TTC549 (cell line): ENCODE data around the gene ALDOA.
"Not testable (repeated sequence)": the region's sequence is repeated elsewhere in the genome, so short reads cannot be mapped to it uniquely, and the experiment has no call there.

Source experiments
- FAIRE-seq: peaks from 2 replicates; lab custom pipeline; 2012; peaks lifted over from hg19 to GRCh38; lab: Jason Lieb, UNC

The ALDOA gene

DNA sequence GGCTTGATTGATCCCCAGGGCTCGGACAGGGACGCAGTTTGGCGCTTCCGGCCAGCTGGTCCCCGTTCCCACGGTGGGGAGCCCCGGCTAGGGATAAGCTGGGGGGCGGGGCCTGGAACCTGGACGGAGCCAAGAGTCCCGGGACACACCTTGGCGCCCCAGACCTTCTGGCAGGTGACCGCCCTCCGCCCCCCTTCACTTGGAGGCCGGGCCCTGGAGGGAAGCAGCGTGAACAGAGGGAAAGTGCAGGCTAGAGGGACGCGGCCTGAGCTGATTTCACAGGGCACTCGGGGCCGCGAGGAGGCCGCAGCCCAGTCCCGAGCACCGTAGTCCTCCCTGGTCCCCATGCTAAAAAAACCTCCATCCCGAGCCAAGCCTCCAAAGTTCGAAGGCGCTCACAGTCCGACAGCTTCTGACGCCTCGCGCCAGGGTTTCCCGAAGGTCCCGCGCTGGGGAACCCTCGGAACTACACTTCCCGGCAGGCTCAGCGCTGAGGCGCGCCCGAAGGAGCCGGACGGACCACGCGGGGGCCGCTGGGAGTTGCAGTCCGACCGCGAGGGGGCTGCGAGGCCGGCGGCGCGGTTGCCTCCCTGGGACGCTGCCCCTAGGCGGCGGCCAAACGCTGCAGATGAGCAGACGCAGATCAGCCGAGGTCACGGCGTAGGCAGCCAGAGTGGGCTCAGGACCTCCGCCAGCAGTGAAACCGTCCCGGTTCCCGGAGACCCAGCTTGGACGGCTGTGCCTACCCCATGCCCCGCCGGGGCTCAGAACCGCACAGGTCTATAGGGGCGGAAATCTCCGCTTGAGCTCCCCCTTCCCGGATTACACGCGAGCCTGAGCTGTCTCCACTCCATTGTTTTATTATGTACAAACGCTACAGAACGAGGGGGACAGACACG lies 26.2 kb downstream of the ALDOA start, which contains the start of gene TBX6:
Gene TBX6, minus strand, starts transcription at position 451 of the 899 bp plus-strand sequence. CDS start 731 bp downstream, outside the sequence.
- no peak for FAIRE-seq

DNA sequence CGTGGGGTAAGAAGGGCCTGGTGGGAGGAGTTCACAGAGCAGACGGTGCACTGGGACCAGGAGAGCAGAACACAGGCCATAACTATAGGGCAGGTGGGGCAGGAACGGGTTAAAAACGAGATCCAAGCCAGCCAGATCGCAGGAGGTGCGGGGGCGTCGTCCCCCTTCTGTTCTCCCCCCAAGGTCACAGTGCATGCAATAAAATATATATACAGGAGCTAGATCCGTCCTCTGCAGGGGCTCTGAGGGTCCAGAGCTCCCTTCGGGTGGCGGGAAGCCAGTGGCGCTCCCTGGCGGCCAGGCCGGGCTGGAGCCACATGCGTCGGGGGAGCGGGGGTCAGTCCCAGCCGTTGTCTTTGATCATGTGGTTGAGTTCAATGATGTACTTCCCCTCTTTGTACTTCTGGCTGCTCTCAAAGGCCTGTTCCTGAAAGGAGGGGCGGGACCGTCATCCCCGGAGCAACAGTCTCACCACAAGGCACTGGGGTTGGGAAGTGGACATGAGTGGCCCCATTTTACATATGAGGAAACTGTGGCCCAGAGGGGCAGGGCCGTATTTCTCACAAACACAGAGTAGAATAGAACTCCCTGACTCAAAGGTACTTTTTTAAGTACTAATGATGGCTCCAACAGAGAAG lies 26.9 kb downstream of the ALDOA start:
- no peak for FAIRE-seq

DNA sequence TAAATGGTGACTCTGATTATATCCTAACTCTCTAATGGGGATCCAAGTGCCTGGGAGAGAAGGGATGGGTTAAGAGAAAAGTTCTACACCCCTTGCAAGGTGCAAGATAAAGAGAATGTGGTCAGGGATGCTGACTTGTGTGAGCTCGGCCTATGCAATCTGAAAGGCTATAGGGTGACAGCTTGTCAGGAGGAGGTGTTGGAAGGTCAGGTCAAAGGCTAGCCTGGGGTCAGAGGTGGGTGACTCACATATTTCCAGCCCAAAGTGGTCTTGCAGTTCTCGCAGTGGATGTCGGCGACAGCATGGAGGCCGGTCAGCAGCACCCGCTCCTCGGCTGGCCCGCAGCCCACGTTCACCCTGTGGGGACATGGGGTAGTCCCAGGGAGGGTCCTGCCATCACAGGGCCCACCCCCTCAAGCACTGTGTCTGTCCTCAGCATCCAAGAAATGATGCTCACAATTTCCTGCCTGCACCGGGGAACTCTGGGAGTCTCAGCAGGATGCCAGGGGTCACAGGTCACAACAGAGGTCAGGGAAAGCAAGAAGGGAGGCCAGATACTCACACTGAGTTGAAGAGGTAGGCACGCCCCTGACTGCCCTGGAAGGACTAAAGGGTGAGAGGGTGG lies 29.1 kb downstream of the ALDOA start:
- FAIRE-seq = no peak

DNA sequence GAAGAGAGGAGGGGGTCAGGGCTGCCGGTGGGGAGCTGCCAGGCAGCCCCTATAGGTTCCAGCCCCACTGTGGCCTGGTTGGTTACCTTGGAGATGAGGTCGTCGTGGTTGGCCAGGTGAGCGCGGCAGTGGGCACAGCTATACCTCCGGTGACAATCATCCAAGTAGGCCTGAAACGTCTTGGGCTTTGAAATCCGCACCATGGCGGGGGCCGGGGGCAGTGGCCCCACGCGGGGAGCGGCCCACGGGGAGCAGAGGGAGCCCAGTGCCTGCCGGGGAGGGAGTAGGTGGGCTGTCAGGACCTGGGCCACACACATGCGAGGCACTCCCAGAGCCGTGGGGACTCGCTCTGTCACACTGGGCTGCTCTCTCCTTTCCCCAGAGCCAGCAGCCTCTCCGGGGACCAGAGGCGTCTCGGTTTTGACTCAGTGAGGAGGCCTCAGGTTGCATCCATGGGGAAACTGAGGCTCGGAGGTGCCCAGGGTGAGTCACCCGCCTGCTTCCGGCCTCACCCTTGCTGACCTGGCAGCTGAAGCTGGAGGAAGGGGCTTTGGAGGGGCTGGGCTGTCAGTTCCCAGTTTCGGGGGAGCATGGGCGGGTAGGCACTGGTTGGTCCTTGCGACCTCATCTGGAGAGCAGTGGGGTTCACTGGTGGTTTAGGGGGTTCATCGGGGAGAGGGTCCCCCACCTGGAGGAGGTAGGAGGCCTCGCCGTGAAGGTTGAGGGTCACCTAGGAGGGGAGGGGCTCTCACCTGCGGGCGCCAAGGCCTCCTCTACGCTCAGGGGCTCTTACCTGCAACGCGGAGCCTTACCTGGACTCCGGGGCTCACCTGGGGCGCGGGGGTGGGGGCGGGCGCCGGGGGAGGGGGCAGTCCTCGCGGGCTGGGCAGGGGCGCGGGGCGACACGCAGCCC lies 29.9 kb downstream of the ALDOA start:
- no peak for FAIRE-seq

DNA sequence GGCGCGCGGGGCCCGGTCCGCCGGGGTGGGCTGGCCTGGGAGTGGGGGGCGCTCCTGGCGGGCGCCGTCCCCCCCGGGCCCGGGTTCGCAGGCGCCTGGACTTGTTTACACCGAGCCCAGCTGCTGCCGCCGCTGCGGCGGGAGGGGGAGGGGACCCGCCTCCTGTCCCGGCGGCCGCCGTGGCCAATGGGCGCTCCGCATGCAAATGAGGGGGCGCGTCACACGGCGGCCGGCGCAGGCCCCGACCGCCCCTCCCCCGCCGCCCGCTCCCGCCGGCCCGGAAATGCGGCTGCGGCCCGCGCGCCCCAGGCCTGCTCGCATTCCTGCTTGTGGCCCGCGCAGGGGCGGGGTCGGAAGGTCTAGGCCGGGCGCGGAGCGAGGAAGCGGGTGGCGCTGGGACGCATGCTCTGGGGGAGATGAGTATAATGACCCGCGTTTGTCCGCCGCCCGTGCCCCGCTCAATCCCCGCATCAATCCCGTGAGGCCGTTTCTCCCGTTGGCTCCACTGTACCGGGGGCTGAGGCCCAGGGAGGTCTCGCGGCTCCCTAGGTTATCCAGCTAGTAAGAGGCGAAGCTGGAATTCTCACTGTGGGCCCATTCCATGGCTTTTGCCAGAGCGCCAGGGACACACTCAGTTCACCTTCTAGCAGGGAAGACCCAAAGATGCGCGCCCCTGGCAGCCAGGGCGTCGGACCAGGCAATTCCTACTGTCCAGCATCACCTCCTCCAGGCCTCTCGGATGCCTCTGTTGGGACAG lies 30.7 kb downstream of the ALDOA start, which contains the start of gene YPEL3:
Gene YPEL3, minus strand, starts transcription at position 109 of the 757 bp plus-strand sequence. CDS start 731 bp downstream, outside the sequence.
- no peak for FAIRE-seq

DNA sequence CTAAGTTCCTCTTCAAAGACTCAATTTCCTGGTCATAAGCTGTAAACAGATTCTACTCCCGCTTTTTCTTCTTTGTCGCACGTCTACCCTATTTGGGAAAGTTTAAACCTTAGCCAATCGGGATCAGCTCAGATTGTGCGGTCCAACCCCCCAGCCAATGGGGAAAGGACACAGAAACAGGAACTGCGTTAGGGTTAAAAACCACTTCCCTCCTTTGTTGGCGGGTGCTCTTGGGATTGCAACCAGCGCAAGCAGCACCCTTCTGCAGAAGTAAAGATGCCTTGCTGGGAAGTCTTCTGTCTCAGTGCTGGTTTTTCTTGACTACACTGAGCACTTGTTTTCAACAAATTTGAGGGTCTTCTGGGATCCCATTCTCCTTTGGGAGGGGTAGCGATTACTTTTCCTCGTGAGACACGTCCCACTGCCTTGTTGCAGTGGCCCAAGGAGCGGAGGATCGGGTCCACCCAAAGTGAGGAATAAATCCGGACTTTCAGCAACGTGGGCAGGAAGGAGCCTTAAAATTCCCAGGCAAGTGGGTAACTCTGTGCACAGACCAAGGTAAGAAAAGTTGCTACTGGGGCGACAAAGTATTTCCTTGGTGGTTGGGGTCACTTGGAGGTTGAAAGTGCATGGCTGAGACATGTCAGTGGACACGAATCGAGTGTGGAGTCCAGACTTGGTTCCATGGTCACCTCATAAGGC lies 31.5 kb downstream of the ALDOA start:
- FAIRE-seq = no peak

DNA sequence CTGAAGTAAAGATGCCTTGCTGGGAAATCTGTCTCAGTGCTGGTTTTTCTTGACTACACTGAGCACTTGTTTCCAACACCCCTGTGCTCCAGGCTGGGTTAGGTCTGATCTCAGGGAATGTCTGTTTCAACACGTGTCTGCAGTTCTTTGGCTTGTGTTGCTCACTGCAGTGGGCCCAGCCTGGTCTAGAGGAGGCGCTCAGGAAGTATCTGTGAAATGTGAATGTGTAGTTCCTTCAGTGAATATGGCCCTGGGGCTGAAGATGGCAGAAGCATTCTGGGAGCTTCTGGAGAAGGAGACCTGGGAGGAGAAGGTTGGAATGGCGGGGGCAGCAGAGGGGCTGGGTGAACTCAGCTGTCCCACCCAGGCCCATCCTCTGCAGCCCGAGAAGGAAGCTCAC lies 38.5 kb downstream of the ALDOA start:
- FAIRE-seq = no peak

DNA sequence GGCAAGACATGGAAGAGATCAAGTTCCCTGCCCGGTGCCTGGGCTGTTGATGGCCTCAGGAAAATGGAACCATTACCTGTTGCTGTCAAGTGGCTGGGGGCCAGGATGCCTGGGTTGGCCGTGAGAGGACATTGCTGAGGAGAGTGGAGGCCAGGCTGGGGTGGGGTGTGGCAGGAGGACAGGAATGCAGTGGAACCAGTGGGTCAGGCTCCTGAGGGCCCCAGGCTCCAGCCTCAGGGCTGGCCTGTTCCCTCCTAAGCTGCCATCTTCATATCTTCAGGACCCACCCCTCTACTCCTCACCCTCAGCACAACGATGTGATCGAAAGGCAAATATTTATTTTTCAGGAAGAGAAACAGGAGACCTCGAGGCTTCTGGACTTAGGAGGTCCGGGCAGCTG lies 38.9 kb downstream of the ALDOA start:
- no peak for FAIRE-seq

DNA sequence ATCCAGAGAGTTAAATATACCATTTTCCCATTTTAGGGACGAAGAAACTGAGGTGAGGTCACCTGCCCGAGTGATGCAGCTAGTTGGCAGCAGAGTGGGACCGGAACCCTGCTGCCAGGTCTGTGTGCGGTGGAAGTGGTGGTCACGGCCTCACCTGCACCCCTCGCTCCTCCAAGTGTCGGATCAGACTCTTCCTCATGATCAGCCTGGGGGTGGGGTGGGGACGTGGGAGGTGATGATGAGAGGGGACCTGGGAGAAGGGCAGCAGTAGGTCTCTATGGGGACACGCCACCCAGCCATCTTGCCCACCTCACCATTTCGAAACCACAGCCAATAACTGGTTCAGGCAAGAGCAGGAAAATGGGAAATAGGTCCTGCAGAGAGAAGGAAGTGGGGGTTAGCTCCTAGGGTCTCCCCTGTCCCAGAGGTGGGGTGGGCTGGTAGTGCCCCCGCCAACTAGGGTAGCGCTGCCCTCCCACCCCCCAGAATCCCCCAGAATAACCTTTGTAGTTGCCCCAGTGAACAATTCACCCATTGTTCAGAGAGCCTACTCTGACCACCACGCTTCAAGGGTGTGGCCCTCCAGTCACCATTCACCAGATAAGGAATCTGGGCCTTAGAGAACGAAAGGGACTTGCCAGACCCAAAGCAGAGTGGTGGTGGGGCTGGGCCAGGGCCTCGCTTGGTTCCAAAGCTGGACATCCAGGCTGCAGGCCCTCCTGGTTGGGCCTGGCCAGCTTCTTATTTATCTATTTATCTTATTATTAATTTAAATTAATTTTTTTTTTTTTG lies 42.7 kb downstream of the ALDOA start:
- no peak for FAIRE-seq

DNA sequence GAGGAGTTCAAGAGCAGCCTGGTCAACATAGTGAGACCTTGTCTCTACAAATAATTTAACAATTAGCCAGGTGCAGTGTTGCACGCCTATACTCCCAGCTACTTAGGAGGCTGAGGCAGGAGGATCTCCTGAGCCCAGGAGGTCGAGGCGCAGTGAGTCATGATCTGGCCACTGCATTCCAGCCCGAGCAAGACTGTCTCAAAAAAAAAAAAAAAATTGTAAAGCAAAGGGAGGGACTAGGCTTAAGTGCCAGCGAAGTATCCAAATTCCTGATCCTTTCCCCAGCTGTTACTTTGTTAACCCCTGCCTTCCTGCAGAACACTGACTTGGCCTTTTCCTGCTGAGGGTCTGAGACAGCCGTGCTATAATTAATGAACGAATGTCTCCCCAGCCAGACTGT lies 45.1 kb downstream of the ALDOA start:
- FAIRE-seq = no peak

DNA sequence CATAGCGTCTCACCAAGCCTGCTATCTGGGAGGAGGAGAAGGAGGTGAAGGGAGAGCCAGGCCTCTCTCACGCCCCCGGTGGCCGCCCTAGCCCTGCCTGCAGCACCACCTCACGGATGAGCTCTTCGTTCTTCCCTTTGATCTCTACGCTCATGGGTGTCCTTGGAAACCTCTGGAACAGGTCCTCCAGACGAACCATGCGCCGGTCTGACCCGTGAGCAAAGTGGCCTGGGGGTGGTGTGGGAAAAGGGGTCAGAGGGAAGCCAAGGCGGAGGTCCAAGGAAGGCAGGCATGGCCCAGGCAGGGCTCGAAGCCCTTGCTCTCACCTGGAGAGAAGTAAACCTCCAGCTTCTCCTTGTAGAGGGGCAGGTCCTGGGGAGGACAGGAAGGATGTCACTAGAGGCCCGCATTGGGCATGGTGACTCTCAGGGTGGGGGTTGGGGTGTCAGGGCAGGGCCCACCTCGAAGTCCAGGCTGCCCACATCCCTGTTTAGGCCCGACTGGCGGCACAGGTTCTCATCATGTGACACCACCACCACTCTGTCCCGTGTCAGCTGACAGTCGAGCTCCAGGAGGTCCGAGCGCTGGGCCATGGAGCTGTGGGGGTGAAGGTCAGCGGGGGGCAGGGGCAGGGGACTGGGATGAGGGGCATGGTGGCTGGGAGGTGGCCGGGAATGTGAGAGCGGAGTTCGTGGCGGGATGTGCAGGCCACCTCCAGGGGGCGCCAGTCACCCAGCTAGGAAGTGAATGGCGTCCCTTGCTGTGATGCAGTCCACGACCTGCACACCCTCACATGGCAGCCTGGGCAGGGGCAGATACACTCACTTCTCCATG lies 46.9 kb downstream of the ALDOA start:
- no peak for FAIRE-seq

DNA sequence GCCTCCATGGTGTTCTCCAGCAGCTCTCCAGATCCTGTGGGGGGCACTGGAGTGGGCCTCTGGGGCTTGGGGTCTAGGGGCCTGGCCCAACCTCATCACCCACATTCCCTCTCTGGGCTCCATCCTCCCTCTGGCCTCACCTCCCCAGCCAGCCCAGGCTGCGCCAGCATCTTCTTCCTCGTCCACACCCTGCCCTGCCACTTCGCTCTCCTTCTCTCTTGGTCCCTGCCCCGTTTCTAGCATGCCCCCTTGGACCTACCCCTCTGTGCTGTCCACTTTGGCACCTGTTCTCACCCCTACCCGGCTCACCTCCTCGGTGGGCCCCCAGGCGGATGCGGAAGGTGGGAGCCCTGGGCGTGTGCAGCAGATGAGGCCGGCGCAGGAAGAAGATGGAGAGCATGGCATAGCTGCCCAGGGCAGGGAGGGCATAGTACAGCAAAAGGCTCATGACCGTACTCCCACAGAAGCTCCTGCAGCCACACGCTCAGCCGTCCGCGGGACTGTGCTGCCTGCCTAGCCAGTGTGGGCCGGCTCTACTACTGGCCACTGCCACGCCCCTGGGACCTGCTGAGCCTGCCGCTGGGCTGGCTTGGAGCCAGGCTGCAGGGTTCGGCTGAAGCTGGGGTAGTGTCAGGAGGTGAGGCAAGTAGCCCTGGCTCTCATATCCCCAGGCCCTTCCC lies 47.6 kb downstream of the ALDOA start, which contains the start of gene GDPD3:
Gene GDPD3, minus strand, starts transcription at position 507 of the 680 bp plus-strand sequence. Its CDS starts 59 bp downstream, at position 448.
- FAIRE-seq = no peak

DNA sequence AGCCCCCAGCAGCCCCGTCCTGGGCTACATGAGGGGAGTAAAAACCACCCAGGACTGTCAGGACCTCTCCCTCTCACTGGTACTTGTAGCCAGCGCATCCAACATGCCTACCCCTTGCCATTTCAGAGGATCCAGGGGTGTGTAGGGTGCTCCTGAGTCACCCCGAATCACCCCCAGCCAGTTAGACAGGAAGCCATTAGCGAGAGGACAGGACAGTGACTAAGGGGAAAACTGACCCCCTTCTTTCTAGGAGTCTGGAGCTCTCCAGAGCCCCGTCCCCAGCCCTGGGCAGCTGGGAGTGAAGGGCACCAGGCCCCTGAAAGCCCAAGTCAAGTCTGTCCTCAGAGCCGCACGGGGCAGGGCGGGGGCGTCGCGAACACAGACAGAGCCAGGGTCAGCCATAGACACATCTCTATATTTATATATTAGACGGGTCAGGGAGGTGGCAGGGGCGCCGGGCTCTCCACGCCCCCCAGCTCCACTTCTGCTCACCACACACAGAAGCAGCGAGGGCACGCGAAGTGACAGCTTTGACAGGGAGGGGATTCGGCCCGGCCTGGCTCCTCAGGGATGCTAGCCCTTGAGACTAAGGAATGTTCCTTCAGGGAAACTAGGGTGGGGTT lies 48.3 kb downstream of the ALDOA start:
- no peak for FAIRE-seq

DNA sequence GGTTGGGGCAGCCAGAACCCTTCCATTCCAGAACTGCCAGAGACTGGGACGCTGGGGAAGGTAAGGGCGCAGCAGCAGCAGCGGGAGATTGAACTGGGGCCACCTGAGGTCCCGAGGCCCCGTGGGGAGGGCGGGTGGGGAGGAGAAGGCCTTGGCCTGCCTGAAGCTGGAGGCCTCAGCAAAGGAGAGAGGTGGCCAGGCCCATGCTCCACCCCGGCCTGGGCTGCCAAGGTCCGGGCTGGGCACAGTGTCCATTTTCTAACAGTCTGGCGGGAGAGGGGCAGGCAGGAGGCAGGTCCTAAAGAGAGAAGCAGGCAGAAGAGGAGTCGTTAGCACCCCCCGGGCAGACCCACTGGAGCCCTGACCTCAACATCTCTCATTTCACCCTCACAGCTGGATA lies 48.9 kb downstream of the ALDOA start:
- FAIRE-seq = no peak

DNA sequence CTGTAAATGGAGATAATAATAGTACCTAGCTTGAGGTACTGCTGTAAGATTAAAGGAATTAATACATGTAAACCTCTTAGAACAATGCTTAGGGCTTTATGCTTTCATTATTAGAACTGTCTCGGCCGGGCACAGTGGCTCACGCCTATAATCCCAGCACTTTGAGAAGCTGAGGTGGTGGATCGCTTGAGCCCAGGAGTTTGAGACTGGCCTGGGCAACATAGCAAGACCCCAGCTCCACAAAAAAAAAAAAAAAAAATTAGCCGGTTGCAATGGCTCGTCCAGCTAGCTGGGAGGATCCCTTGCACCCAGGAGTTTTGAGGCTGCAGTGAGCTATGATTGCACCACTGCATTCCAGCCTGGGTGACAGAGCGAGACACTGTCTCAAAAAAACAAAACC lies 49.3 kb downstream of the ALDOA start:
- FAIRE-seq = not testable (repeated sequence)

DNA sequence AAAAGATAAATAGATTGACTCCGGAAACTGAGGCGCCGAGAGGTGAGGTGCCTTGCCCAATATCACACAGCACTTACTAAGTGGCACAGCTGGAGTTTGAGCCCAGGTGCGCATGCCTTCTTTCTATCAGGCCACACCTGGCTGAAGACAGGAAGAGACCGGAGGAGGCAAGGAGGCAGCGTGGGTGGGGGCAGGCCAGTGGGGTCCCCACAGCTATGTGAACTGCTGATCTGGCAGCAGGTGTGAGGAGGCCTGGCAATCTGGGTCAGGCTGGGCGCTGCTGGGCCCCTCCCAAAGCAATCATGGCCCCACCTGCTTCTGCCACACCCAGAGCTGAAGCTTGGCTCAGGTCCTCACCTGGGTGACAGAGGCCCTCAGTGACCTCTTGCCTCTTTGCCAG lies 49.7 kb downstream of the ALDOA start:
- FAIRE-seq = no peak
